NB4 (cell line): ENCODE measurements around the gene GSTM2.

Experiments
- CTCF ChIP-seq: IDR thresholded peaks from one replicate; pipeline ENCODE4 v1.5.1; 2012; ENCODE audit warnings: low read depth, low read length
- MYC ChIP-seq: IDR thresholded peaks from 2 replicates; pipeline ENCODE4 v1.6.1; 2011; ENCODE audit warnings: low read depth, low read length
- POLR2A ChIP-seq: IDR thresholded peaks from 2 replicates; pipeline ENCODE4 v1.6.1; 2011; ENCODE audit warnings: mild to moderate bottlenecking; ENCODE audit not compliant: insufficient read length; ENCODE audit errors: extremely low read depth

- no peak for TF ChIP-seq CTCF
- TF ChIP-seq POLR2A = no peak
- no peak for TF ChIP-seq MYC
Measured at GRCh38 chr1:109712321-109712864, 44.5 kb downstream of the GSTM2 start.
